ENCODE data around the gene LGR4.

DNA sequence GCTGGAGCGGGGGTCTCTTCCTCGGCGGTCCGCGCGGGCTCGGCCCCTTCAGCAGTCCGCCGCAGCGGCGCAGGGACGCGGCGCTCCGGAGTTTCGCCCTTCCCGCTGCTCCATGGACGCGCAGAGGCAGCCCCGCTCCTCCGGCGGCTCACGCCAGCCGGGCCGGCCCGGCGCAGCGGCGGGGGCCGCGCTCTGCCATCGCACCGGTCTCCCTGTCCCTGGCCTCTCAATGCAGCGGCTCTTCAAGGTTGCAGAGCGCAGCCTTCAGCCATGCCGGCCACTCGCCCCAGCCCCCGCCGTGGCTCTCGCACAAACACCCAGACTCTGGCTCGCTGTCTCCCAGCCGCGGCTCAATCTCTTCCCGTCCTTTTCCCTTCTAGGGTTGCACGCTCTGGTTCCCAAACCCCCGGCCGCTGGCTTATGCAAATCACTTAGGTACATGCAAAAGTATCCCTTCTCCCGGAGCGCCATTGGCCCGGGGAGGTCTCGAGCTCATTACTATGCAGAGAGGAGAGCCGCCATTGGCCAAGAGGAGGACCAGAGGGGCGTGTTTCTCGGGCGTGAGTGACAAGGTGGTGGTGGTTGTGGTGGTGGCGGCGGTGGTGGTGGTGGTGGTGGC is at the start of gene LGR4:
- TF ChIP-seq, protein P1, sequence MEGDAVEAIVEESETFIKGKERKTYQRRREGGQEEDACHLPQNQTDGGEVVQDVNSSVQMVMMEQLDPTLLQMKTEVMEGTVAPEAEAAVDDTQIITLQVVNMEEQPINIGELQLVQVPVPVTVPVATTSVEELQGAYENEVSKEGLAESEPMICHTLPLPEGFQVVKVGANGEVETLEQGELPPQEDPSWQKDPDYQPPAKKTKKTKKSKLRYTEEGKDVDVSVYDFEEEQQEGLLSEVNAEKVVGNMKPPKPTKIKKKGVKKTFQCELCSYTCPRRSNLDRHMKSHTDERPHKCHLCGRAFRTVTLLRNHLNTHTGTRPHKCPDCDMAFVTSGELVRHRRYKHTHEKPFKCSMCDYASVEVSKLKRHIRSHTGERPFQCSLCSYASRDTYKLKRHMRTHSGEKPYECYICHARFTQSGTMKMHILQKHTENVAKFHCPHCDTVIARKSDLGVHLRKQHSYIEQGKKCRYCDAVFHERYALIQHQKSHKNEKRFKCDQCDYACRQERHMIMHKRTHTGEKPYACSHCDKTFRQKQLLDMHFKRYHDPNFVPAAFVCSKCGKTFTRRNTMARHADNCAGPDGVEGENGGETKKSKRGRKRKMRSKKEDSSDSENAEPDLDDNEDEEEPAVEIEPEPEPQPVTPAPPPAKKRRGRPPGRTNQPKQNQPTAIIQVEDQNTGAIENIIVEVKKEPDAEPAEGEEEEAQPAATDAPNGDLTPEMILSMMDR (IDR thresholded peaks at IDR 0.05 in 8 of 11, conservative IDR thresholded peaks at IDR 0.05 in 3 of 11) = no peak
- peak; percentile 73 to 93 (median 76) for TF ChIP-seq POLR2AphosphoS5 (IDR thresholded peaks at IDR 0.05)
